Hematopoietic multipotent progenitor cell treated with erythropoietin and hydrocortisone succinate and interleukin-3 and kit ligand, for 15 days (in vitro differentiated cells): ENCODE results near the gene SRD5A2.
"Not testable (repeated sequence)": the region's sequence is repeated elsewhere in the genome, so short reads cannot be mapped to it uniquely, and the experiment has no call there.

Experiments
- DNase-seq: peaks from one replicate; pipeline ENCODE4 v3.0.0-alpha.2; 2015; ENCODE audit warnings: low spot score

Gene SRD5A2

DNA sequence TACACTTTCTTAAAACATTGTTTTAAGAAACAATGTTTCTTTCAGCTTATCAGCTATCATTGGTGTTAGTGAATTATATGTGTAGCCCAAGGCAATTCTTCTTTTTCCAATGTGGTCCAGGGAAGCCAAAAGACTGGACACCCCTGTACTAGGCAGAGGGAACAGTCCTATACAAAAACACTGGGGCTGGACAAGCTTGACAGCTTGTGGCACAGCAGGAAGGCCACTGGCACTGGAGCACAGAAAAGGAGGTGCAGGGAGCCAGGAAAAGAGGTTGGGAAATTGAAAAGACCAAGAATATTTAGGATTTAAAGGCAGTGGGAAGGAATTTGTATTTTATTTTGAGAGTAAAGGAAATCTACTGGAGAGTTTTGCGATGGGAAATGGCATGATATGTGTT lies 47.7 kb downstream of the SRD5A2 start:
- no peak for DNase-seq

GRCh38 chr2:31531101-31531500 lies 49.6 kb downstream of the SRD5A2 start:
- DNase-seq: no peak

GRCh38 chr2:31529256-31529655 lies 51.5 kb downstream of the SRD5A2 start:
- no peak for DNase-seq

GRCh38 chr2:31528823-31529222 lies 51.9 kb downstream of the SRD5A2 start:
- DNase-seq: no peak

- no peak for DNase-seq
These were observed 53.6 kb downstream of the SRD5A2 start for GRCh38 chr2:31526946-31527732.

DNA sequence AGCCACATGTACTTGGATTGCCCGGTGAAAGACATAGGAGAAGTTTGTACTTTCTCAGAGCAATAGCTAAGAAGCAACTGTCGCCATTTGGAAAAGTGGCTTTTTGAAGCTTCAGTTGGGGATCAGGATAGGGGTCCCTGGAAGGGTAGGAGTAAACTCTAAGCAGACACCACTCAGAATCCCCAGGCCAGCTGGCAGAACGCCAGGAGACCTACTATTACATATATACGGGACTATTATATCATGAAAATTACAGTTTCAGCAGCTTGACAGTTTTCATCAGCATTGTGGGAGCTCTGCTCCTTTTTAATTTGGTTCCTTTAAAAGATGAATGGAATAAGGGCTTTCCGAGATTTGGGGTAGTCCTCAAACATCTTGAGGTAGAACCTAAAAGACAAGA lies 54.9 kb downstream of the SRD5A2 start:
- no peak for DNase-seq

- no peak for DNase-seq
These were observed 56.1 kb downstream of the SRD5A2 start for GRCh38 chr2:31524592-31524991.

DNA sequence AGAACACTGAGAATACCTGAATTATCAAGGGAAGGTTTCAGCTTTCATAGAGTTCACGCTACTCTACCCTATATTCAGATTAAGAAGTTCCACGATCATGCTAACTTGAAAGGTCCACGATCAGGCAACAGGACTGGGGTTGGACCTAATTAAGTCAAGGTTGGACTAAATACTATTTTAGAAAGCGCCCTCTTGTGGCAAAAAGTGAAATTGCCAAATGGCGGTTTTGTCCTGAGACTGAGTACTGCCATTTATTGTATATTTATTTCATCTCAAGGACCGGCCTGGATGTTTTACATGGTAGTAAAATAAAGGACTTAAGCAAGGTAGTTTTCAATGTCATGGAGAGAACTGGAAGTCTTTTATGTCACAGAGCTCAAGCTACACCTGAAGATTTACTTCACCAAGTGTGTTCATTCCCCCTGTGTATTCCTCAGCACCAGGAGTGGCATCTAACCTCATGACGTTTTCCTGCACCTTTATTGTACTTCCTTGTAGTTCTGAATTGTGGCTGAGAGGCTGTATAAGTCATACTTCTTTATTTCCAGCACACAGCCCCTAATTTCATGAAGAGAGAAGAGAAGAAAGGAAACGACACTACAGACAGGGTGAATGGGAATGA lies 56.8 kb downstream of the SRD5A2 start:
- peak; percentile 60 for DNase-seq

GRCh38 chr2:31522786-31523185 lies 58.0 kb downstream of the SRD5A2 start:
- no peak for DNase-seq

- DNase-seq: no peak
These were observed 63.1 kb downstream of the SRD5A2 start for GRCh38 chr2:31517442-31518203.

GRCh38 chr2:31515586-31515985 lies 65.2 kb downstream of the SRD5A2 start:
- DNase-seq: no peak

DNA sequence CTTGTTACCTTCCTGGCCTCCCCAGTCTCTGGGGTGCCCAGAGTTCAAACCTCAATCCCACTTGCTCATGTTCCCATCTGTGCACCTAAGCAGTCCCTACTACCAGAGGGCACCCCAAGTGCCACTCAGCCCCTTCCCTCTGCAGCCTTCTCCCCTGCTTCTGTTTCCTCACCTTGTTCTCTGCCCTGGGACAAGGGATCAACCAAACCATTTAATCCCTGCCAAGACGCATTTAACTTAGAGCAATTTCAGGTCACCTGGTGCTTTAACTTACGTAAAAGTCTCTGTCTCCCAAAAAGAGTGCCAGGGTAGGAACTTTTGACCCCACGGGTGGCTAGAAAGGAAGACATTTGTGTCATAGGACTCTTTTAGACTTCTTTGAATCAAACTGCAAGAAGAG lies 67.2 kb downstream of the SRD5A2 start:
- no peak for DNase-seq

DNA sequence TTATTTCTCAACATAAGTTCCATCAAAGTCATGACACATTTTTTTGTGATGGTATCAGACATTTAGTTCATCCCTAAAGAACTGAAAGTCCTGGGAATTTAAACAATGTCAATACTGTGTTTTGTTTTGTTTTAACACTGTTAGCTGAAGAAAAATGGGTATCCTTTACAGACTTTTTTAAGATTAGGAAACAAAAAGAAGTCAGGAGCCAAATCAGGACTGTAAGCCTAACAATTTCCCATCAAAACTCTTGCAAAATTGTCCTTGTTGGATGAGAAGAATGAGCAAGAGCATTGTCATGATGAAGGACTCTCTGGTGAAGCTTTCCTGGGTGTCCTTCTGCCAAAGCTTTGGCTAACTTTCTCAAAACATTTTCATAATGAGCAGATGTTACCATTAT lies 69.4 kb downstream of the SRD5A2 start:
- DNase-seq: no peak

DNA sequence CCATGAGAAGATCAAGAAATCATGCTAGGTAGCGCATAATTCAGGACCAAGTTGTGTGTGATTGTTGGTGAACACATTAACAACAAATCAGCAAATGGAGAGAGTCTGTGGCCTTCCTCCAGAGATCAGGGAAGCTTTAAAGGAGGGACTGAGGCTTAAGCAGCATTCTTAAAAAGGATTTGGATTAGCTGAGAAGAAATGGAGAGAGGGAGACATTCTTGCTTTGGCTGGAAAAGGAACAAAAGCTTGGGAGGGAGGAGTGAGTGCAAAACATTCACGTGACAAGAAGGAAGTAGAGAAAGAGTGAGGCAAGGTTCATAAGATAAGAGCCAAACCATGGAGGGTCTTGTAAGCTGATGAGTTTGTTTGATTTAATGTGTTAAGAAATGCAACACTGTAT lies 75.6 kb downstream of the SRD5A2 start:
- DNase-seq: no peak

DNA sequence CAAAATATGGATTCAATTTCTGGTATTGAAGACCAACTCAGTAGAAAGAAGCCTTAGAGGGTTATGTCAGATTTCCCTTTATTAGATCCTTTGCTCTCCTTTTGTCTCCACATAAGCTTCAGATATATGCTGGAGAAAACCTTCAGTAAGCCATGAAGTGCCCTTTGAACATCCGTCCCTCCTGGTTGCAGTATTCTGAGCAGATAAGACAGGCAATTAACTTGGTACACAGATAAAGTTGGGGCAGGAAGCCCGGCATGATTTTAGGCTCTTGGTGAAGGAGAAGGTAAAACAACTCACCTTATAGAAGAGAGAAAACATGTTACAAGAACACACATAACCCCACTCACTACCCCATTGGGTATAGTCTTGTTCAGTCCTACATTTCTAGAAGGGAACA lies 76.4 kb downstream of the SRD5A2 start:
- DNase-seq: no peak

GRCh38 chr2:31496451-31496874 lies 84.3 kb downstream of the SRD5A2 start:
- DNase-seq: not testable (repeated sequence)

DNA sequence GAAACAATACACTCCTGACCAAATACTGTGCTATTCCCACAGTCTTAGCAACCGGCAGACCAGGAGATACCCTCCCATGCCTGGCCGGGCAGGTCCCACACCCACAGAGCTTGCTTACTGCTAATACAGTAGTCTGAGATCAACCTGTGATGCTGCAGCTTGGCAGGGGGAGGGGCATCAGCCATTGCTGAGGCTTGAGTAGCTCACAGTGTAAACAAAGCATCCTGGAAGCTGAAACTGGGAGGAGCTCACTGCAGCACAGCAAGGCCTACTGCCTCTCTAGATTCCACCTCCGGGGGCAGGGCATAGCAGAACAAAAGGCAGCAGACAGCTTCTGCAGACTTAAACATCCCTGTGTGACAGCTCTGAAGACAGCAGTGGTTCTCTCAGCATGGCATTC lies 91.4 kb downstream of the SRD5A2 start:
- not testable (repeated sequence) for DNase-seq

DNA sequence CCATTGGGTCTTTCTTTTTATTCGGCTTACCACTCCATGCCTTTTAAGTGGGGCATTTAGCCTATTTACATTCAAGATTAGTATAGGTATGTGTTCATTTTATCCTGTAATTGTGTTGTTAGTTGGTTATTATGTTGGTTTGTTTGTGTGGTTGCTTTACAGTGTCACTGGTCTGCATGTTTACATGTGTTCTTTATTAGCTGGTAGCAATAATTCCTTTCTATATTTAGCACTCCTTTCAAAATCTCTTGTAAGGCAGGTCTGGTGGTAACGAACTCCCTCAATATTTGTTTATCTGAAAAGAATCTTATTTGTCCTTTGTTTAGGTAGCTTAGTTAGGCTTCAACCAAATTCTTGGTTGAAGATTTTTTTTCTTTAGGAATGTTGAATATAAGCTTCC lies 97.5 kb downstream of the SRD5A2 start:
- no peak for DNase-seq

- DNase-seq: no peak
These were observed 104.1 kb downstream of the SRD5A2 start for GRCh38 chr2:31476511-31477180.

DNA sequence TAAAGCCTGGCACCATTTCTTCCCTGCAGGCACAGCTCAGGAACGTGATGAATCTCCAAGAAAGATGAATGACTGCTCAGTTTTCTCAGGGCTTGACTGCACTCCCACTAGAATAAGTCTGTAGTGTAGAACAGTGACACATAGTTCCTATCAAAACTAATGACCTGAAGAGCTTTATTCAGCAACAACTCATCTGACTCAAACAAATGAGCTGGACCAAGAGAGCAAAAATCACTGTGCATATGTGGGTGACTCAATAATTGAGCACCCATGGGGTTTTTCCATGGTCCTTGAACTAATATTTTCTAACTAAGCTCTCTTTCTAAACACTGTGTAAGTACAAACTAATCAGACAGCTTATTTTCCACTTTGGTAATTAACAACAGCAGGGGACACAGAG lies 105.0 kb downstream of the SRD5A2 start:
- no peak for DNase-seq

GRCh38 chr2:31474296-31474695 lies 106.4 kb downstream of the SRD5A2 start:
- no peak for DNase-seq
